Activated CD4-positive, alpha-beta T cell treated with anti-CD3 and anti-CD28 coated beads for 36 hours (primary cell): ENCODE data around the gene MSN. TPM values are rescaled to one million over a fixed set of nuclear protein-coding genes. Genes with fewer than 3 reads are reported as not detected.

Experiments used
- ATAC-seq: fragments of 200-7000 bp; cut with Tn5 transposase; one replicate; pipeline ENCODE4 v1.10.0; 2021; ENCODE audit warnings: mild to moderate bottlenecking, moderate library complexity
- CTCF ChIA-PET: fragments of 350-600 bp; sonication (Branson Sonifier 250); formaldehyde crosslinking; loops from one replicate; lab custom pipeline; 2021; ENCODE audit warnings: antibody characterized with exemption; lab: Charles Lee
- POLR2A ChIA-PET: fragments of 350-600 bp; sonication (Branson Sonifier 250); formaldehyde crosslinking; loops from one replicate; lab custom pipeline; 2021; ENCODE audit warnings: antibody characterized with exemption, inconsistent platforms; lab: Charles Lee
- DNase-seq: peaks from one replicate; pipeline ENCODE4 v3.0.0-alpha.2; 2020
- H3K27ac Mint-ChIP-seq: one replicate; pipeline ENCODE4 v1.8.0; 2021; ENCODE audit warnings: mixed read lengths
- H3K27me3 Mint-ChIP-seq: one replicate; pipeline ENCODE4 v1.8.0; 2021; ENCODE audit warnings: mixed read lengths
- H3K36me3 Mint-ChIP-seq: one replicate; pipeline ENCODE4 v1.8.0; 2021; ENCODE audit warnings: low read depth, mixed read lengths
- H3K4me1 Mint-ChIP-seq: one replicate; pipeline ENCODE4 v1.8.0; 2021; ENCODE audit warnings: mixed read lengths
- H3K4me3 Mint-ChIP-seq: one replicate; pipeline ENCODE4 v1.8.0; 2021; ENCODE audit warnings: mild to moderate bottlenecking, moderate library complexity, mixed read lengths
- H3K9me3 Mint-ChIP-seq: one replicate; pipeline ENCODE4 v1.8.0; 2021; ENCODE audit warnings: low read depth, mixed read lengths
- intact Hi-C, 2 experiments: fragments of 100-400 bp; cut with DNase I in 1 of 2; cut with micrococcal nuclease in 1 of 2; formaldehyde crosslinking; loops; one replicate each; pipeline versions ENCODE4 v1.14.2 to v1.15.1; 2022 to 2024; cut with DNase I, micrococcal nuclease
- total RNA-seq, 2 experiments: library from RNA; stranded (reverse); gene quantifications; one replicate each; pipeline ENCODE4 v1.2.3, GENCODE V29; 2021

The MSN gene
- total RNA-seq, 2 experiments from 2014 or later = 476 to 609 TPM

DNA sequence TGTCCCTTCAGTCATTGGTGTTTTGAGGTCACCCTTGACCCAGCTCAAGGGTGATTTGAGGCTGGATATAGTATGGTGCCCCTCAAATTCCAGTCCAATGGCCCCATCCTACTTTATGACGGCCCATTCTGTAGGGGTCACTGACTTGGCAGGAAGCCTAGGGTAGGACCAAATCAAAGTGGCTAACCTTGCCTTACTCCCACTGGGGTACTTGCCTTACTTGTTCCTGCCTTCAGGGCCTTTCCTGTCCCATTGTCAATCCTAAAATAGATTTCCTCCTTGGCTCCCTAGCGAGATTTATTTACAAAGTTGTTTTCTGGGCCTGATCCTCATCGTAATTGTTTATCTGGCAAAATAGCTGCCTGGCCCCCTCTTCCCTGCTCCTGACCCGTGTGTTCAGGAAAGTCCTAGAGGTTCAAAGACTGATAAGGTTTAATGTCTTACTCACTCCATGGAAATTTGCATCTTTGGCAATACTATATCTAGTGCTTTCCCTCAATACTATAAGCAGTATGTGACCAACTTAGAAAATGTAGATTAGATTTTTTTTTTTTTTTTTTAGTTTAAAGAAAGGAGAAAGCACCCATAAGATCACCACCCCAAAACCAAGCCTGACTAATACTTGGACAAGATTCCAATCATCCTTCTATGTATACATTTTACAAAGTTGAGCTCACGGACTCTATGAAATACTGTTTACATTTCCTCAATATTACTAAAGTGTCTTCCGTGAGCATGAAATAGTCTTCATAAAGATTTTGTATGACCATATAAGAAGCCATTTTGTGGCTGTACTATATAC lies 44.8 kb downstream of the MSN start:
- CTCF ChIA-PET = interaction anchor here (0.6 to 0.7 kb wide), 2 partner anchors 10 to 14 kb away, joined by 3 read pairs; no protein-coding TSS in a partner anchor
- H3K9me3 Mint-ChIP-seq = no peaks in the 10 kb centered on the region
- peaks cover 65% of the 10 kb centered on the region for H3K4me1 Mint-ChIP-seq
- DNase-seq (no peak), ATAC-seq (no peak)
- H3K27me3 Mint-ChIP-seq = no peaks in the 10 kb centered on the region
- POLR2A ChIA-PET = interaction anchor here (0.7 kb wide), 1 partner anchor 68 kb away, joined by 5 read pairs; no protein-coding TSS in a partner anchor
- intact Hi-C loops = no loop called here
- peak overlapping the region; percentile 58 for H3K27ac Mint-ChIP-seq
- H3K36me3 Mint-ChIP-seq = peaks cover 42% of the 10 kb centered on the region
- H3K4me3 Mint-ChIP-seq = no peak overlapping the region

DNA sequence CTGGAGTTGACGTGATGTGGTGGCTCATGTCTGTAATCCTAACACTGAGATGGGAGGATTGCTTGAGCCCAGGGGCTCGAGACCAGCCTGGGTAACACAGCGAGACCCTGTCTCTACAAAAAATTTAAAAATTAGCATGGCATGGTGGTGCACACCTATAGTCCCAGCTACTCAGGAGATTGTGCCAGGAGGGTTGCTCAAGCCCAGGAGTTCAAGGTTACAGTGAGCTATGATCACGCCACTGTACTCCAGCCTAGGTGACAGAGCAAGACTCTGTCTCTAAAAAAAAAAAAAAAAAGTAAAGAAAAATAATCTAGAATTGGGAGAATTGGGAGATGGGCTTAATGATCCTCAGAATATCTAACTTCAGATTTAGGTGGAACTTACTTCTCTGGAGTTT lies 51.1 kb downstream of the MSN start:
- ATAC-seq (no peak), DNase-seq (no peak)
- Mint-ChIP-seq H3K4me3 (no peak overlapping the region), H3K27me3 (no peaks in the 10 kb centered on the region), H3K4me1 (peaks cover 88% of the 10 kb centered on the region), H3K9me3 (no peaks in the 10 kb centered on the region), H3K27ac (peak overlapping the region; percentile 42), H3K36me3 (peaks cover 54% of the 10 kb centered on the region)
- intact Hi-C loops = no loop called here
- POLR2A ChIA-PET = no interaction called here
- CTCF ChIA-PET = interaction anchor here (1.3 kb wide), 1 partner anchor 18 kb away, joined by 3 read pairs; no protein-coding TSS in a partner anchor

DNA sequence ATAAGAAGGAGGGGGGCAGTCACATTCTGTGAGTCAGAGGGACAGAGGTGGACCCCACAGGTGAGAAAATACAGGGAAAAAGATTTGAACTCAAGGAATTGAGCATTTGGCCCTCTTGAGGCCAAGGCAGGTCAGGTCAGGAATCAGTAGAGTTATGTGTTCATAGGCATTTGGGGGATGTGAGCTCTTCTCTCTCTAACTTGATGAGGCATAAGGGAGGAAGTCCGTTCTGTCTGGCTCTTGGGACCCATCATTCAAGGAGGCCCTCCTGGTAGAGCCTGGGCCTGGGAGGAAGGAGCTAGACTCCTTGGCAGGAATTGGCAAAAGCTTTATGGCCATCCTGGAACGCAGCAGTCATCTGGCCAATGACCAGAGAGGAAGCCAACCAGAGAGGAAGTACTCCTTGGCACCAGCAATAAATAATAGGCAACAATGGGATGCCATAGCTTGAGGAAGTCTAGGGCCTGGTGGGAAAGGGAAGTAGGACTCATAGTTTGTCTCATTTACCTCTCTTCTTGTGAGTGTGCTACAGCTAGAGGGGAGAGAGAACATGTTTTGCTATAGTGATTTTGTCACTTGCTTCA lies 53.0 kb downstream of the MSN start:
- ATAC-seq (no peak), DNase-seq (no peak)
- no peaks in the 10 kb centered on the region for H3K9me3 Mint-ChIP-seq
- H3K4me1 Mint-ChIP-seq = peaks cover 91% of the 10 kb centered on the region
- CTCF ChIA-PET = interaction anchor here (0.8 to 1.1 kb wide), 3 partner anchors 12 to 22 kb away, joined by 3 read pairs; no protein-coding TSS in a partner anchor
- H3K4me3 Mint-ChIP-seq = no peak overlapping the region
- POLR2A ChIA-PET = no interaction called here
- H3K27me3 Mint-ChIP-seq = no peaks in the 10 kb centered on the region
- intact Hi-C loops = loop anchor here (5.0 kb wide), 3 partner anchors 48 to 267 kb away; no protein-coding TSS in a partner anchor
- H3K36me3 Mint-ChIP-seq = peaks cover 63% of the 10 kb centered on the region
- peak overlapping the region; percentile 67 for H3K27ac Mint-ChIP-seq

DNA sequence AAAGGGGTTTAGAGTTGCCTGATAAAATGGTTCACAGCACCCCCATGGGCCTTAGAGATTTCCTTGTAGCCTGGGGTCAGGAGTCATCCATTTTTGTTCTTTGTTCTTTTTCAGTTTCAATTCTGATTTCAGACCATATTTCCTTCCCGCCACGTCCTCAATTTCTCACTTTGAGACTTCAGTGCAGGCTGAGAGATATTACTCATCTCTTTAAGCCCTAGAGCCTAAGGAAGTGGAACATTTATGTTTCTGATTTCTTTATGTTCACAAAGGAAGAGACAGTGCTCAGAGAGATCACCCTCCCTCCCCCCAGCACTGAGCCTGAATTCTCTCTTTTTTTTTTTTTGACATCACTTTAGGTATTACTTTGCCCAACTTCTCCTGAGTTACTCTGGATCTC lies 56.3 kb downstream of the MSN start:
- Mint-ChIP-seq H3K36me3 (peaks cover 68% of the 10 kb centered on the region), H3K9me3 (no peaks in the 10 kb centered on the region), H3K4me1 (peaks cover 87% of the 10 kb centered on the region), H3K4me3 (peak overlapping the region; percentile 19), H3K27me3 (no peaks in the 10 kb centered on the region), H3K27ac (peak overlapping the region; percentile 88)
- DNase-seq = peak; percentile 60
- peak; percentile 86 for ATAC-seq
- ChIA-PET CTCF (interaction anchor here (0.8 to 2.2 kb wide), 5 partner anchors 17 to 129 kb away, joined by 3 to 11 read pairs (median 3); no protein-coding TSS in a partner anchor), POLR2A (interaction anchor here (0.9 to 1.1 kb wide), 2 partner anchors 25 to 127 kb away, joined by 3 to 8 read pairs; no protein-coding TSS in a partner anchor)
- intact Hi-C loops = loop anchor here (1.0 to 5.0 kb wide), 9 partner anchors 17 to 323 kb away; no protein-coding TSS in a partner anchor

DNA sequence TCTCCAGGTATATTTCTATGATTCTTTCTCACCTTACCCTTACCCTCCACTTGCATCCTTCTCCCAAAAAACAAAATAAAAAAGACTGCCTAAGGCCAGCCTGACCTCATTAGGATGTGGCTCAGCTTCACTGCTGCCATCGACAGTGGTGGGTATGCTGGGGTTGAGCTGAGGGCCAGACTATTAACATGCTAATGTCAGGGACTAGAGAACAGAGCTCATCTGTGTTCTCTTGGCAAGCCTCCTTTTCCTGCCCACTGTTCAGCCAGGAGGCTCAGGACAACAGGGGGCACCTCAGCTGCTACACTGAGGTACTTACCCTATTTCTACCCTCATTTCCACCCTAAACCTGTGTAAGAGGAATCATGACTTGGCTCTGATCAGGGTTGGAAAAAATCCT lies 59.3 kb downstream of the MSN start:
- ChIA-PET CTCF (interaction anchor here (0.7 kb wide), 1 partner anchor 14 kb away, joined by 3 read pairs; no protein-coding TSS in a partner anchor), POLR2A (interaction anchor here (0.6 to 0.7 kb wide), 2 partner anchors 95 to 320 kb away, joined by 3 read pairs; no protein-coding TSS in a partner anchor)
- Mint-ChIP-seq H3K4me3 (no peak overlapping the region), H3K9me3 (no peaks in the 10 kb centered on the region), H3K27me3 (no peaks in the 10 kb centered on the region), H3K27ac (peak overlapping the region; percentile 88), H3K4me1 (peaks cover 80% of the 10 kb centered on the region), H3K36me3 (peaks cover 69% of the 10 kb centered on the region)
- intact Hi-C loops = no loop called here
- DNase-seq (no peak), ATAC-seq (no peak)

DNA sequence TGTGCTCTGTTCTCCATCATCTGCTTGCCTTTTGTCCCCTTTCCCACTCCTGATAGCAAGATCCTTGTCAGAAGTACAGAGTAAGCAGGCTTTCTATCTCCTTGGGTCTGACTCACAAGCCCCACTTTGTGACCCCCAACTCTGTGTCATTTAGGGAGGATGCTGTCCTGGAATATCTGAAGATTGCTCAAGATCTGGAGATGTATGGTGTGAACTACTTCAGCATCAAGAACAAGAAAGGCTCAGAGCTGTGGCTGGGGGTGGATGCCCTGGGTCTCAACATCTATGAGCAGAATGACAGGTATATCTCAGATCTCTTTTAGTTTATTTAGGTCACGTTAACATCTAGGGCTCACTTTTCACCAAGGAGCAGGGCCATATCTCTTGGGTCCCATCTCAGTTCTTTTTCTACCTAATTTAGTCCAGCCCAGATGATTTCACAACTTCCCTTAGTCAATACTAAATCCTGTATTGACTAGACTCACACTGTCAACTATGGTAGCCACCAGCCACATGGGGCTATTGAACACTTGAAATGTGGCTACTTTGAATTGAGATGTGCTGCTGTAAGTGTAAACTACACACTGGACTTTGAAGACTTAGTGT lies 64.3 kb downstream of the MSN start:
- H3K27me3 Mint-ChIP-seq = no peaks in the 10 kb centered on the region
- ChIA-PET CTCF (no interaction called here), POLR2A (no interaction called here)
- peak; percentile 25 for DNase-seq
- peaks cover 60% of the 10 kb centered on the region for H3K4me1 Mint-ChIP-seq
- ATAC-seq = peak; percentile 62
- intact Hi-C loops = no loop called here
- peak overlapping the region; percentile 85 for H3K27ac Mint-ChIP-seq
- H3K36me3 Mint-ChIP-seq = peaks cover 80% of the 10 kb centered on the region
- H3K9me3 Mint-ChIP-seq = no peaks in the 10 kb centered on the region
- no peak overlapping the region for H3K4me3 Mint-ChIP-seq

DNA sequence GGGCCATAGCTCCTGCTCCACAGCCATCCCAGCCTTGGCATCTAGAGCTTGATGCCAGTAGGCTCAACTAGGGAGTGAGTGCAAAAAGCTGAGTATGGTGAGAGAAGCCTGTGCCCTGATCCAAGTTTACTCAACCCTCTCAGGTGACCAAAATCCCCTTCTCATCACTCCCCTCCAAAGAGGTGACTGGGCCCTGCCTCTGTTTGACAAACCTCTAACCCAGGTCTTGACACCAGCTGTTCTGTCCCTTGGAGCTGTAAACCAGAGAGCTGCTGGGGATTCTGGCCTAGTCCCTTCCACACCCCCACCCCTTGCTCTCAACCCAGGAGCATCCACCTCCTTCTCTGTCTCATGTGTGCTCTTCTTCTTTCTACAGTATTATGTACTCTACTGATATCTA lies 73.5 kb downstream of the MSN start:
- peak; percentile 33 for ATAC-seq
- H3K9me3 Mint-ChIP-seq = no peaks in the 10 kb centered on the region
- POLR2A ChIA-PET = no interaction called here

DNA sequence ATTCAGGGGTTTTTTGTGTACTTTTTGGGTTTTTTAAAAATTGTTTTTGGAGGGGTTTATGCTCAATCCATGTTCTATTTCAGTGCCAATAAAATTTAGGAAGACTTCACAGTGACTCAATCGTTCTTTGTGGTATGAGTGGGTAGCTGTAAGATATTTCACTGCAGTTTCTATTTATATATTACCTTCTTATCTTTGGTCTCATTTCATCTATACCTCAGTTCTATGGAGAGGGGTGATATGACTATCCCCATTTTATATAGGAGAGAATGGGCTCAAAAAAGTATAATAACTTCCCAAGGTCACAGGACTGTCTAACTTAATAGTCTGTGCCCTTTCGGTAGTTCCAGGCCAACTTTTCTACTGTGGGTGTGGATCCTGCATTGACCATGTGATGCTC lies 74.4 kb downstream of the MSN start:
- POLR2A ChIA-PET = interaction anchor here (0.6 kb wide), 1 partner anchor 45 kb away, joined by 4 read pairs; no protein-coding TSS in a partner anchor
- peak; percentile 50 for ATAC-seq
- Mint-ChIP-seq H3K27ac (peak overlapping the region; percentile 58), H3K27me3 (no peaks in the 10 kb centered on the region), H3K4me1 (peaks cover 52% of the 10 kb centered on the region), H3K36me3 (peaks cover 59% of the 10 kb centered on the region), H3K9me3 (no peaks in the 10 kb centered on the region), H3K4me3 (no peak overlapping the region)
- intact Hi-C loops = loop anchor here (1.0 to 5.0 kb wide), 2 partner anchors 9 to 70 kb away; no protein-coding TSS in a partner anchor
- CTCF ChIA-PET = interaction anchor here (1.3 to 1.7 kb wide), 2 partner anchors 69 to 146 kb away, joined by 4 to 5 read pairs; no protein-coding TSS in a partner anchor
- DNase-seq = no peak

More for the DNA sequence above, 73.5 kb downstream of the MSN start:
- Mint-ChIP-seq H3K27ac (peak overlapping the region; percentile 58), H3K4me1 (peaks cover 49% of the 10 kb centered on the region), H3K27me3 (no peaks in the 10 kb centered on the region), H3K36me3 (peaks cover 69% of the 10 kb centered on the region), H3K4me3 (no peak overlapping the region)
- intact Hi-C loops = loop anchor here in 1 of 2 experiments (5.0 kb wide), 1 partner anchor 69 kb away; no protein-coding TSS in a partner anchor
- CTCF ChIA-PET = interaction anchor here (0.8 to 1.7 kb wide), 3 partner anchors 33 to 145 kb away, joined by 3 to 5 read pairs (median 4); no protein-coding TSS in a partner anchor
- DNase-seq = no peak

DNA sequence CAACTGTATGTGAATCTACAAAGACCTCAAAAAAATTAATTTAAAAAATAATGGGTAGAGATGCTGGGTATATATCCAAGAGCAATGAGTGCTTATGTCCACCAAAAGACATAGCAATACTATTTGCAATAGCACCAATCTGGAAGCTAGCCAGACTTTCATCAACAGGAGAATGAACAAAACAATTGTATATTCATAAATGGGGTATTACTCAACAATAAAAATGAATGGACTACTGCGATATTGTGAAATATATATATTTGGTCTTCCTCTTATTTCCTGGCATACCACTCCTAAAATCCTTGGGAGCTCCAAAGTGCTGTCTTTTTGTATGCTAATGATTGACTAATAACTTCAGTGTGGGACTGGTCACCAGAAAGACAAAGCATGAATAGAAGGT lies 77.5 kb downstream of the MSN start:
- intact Hi-C loops = loop anchor here (5.0 kb wide), 2 partner anchors 73 to 242 kb away; no protein-coding TSS in a partner anchor
- H3K4me3 Mint-ChIP-seq = no peak overlapping the region
- DNase-seq (no peak), ATAC-seq (peak; percentile 4)
- H3K36me3 Mint-ChIP-seq = peaks cover 31% of the 10 kb centered on the region
- peaks cover 60% of the 10 kb centered on the region for H3K4me1 Mint-ChIP-seq
- no peaks in the 10 kb centered on the region for H3K27me3 Mint-ChIP-seq
- ChIA-PET CTCF (no interaction called here), POLR2A (no interaction called here)
- no peaks in the 10 kb centered on the region for H3K9me3 Mint-ChIP-seq
- H3K27ac Mint-ChIP-seq = no peak overlapping the region

DNA sequence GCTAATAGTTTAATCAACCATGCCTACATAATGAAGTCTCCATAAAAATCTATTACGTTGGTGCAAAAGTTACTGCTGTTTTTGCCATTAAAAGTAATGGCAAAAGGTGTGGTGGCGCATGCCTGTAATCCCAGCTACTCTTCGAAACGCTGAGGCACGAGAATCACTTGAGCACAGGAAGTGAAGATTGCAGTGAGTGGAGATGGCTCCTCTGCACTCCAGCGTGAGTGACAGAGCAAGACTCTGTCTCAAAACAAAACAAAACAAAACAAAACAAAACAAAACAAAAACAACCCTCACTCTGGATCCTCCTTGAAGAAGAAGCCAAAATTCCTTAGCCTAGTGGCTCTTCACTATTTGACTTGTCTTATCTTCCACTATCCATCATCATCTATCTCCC lies 78.0 kb downstream of the MSN start:
- ATAC-seq = peak; percentile 28
- DNase-seq = peak; percentile 30
- peaks cover 57% of the 10 kb centered on the region for H3K4me1 Mint-ChIP-seq
- peaks cover 26% of the 10 kb centered on the region for H3K36me3 Mint-ChIP-seq
- intact Hi-C loops = loop anchor here in 1 of 2 experiments (5.0 kb wide), 1 partner anchor 242 kb away; no protein-coding TSS in a partner anchor
- CTCF ChIA-PET = no interaction called here
- H3K9me3 Mint-ChIP-seq = no peaks in the 10 kb centered on the region
- peak overlapping the region; percentile 13 for H3K27ac Mint-ChIP-seq
- H3K4me3 Mint-ChIP-seq = no peak overlapping the region
- H3K27me3 Mint-ChIP-seq = no peaks in the 10 kb centered on the region
- POLR2A ChIA-PET = no interaction called here
